HL-60 (cell line): ENCODE measurements around the gene ECSCR.
"Not testable (repeated sequence)": the region's sequence is repeated elsewhere in the genome, so short reads cannot be mapped to it uniquely, and the experiment has no call there.

Experiments used
- DNase-seq, 2 experiments: peaks; one replicate each; pipeline ENCODE4 v3.0.0-alpha.2; 2010 to 2020; ENCODE audit warnings: low read depth in 1 of 2, low spot score in 1 of 2
- H3K27ac ChIP-seq: fragments of 250-450 bp; sonication (Bioruptor Pico); replicated peaks from 2 replicates; pipeline ENCODE4 v1.5.1; 2020; ENCODE audit warnings: mild to moderate bottlenecking, moderate library complexity
- H3K27me3 ChIP-seq: fragments of 250-450 bp; sonication (Bioruptor Pico); 2 replicates; pipeline ENCODE4 v1.5.1; 2021; ENCODE audit warnings: mild to moderate bottlenecking, moderate library complexity; ENCODE audit not compliant: insufficient read depth, poor library complexity, severe bottlenecking
- H3K4me3 ChIP-seq: replicated peaks from 2 replicates; pipeline ENCODE4 v1.5.1; 2011; ENCODE audit warnings: mild to moderate bottlenecking, control low read depth, low read length; ENCODE audit not compliant: insufficient read depth
- CTCF ChIP-seq: IDR thresholded peaks from one replicate; pipeline ENCODE4 v1.5.1; 2011; ENCODE audit warnings: low read length, control low read depth, inconsistent platforms; ENCODE audit not compliant: insufficient read depth
- GABPA ChIP-seq: IDR thresholded peaks from 2 replicates; pipeline ENCODE4 v1.6.1; 2012; ENCODE audit warnings: low read depth
- POLR2AphosphoS5 ChIP-seq: IDR thresholded peaks from 2 replicates; pipeline ENCODE4 v1.6.1; 2012; ENCODE audit warnings: low read depth
- SPI1 ChIP-seq: IDR thresholded peaks from 2 replicates; pipeline ENCODE4 v1.6.1; 2012; ENCODE audit warnings: low read depth, mild to moderate bottlenecking, borderline replicate concordance
- TF ChIP-seq, protein P1 (sequence below): IDR thresholded peaks from 2 replicates; pipeline ENCODE4 v1.6.1; 2012; ENCODE audit warnings: low read depth; ENCODE audit not compliant: insufficient replicate concordance

The ECSCR gene

DNA sequence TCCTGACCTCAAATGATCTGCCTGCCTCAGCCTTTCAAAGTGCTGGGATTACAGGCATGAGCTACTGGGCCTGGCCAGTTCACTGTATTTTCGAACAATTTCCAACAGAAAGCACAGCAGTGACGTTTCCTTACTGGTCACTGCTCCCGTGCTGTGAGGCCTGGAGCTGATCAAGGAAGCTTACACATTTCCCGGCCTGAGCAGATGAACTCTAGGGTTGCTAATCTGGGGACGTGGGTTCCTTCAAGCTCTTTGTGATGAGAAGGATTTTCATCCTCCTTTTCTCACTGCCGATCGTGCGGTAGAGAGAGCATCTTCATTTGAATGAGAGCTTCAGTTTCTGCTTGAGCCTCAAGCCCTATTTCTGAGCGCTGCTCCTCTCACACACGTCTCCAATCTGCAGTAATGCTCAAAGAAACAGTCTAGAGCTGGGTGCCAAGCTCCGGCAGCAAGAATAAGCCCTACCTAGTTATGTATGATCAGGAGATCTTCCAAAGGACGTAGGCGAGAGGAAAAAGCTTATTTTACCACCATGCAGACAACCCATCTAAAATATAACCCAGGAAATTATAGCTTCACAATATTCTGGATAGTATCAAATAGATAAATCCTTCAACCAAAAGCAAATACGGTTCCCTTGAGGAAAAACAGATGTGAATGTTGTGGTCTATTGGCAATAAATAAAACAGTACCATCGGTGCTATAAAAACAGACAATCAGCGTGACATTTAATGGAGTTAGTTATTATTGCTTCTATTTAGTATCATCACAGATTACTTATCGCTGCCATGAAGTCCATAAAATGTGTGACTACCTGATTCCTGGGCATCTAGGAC, 51.3 kb downstream of the ECSCR start:
- no peaks in the 10 kb centered on the region for H3K27me3 ChIP-seq
- TF ChIP-seq SPI1 (no peak), GABPA (no peak), CTCF (no peak), POLR2AphosphoS5 (no peak)
- TF ChIP-seq, protein P1, sequence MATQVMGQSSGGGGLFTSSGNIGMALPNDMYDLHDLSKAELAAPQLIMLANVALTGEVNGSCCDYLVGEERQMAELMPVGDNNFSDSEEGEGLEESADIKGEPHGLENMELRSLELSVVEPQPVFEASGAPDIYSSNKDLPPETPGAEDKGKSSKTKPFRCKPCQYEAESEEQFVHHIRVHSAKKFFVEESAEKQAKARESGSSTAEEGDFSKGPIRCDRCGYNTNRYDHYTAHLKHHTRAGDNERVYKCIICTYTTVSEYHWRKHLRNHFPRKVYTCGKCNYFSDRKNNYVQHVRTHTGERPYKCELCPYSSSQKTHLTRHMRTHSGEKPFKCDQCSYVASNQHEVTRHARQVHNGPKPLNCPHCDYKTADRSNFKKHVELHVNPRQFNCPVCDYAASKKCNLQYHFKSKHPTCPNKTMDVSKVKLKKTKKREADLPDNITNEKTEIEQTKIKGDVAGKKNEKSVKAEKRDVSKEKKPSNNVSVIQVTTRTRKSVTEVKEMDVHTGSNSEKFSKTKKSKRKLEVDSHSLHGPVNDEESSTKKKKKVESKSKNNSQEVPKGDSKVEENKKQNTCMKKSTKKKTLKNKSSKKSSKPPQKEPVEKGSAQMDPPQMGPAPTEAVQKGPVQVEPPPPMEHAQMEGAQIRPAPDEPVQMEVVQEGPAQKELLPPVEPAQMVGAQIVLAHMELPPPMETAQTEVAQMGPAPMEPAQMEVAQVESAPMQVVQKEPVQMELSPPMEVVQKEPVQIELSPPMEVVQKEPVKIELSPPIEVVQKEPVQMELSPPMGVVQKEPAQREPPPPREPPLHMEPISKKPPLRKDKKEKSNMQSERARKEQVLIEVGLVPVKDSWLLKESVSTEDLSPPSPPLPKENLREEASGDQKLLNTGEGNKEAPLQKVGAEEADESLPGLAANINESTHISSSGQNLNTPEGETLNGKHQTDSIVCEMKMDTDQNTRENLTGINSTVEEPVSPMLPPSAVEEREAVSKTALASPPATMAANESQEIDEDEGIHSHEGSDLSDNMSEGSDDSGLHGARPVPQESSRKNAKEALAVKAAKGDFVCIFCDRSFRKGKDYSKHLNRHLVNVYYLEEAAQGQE: no peak
- no peak for DNase-seq
- no peak overlapping the region for H3K27ac ChIP-seq
- no peak overlapping the region for H3K4me3 ChIP-seq

GRCh38 chr5:139410121-139410992, 52.2 kb downstream of the ECSCR start:
- DNase-seq: no peak
- Histone ChIP-seq H3K27ac (no peak overlapping the region), H3K4me3 (no peak overlapping the region), H3K27me3 (no peaks in the 10 kb centered on the region)
- TF ChIP-seq SPI1 (no peak), POLR2AphosphoS5 (no peak), GABPA (no peak), CTCF (no peak)
- TF ChIP-seq, protein P1: no peak

DNA sequence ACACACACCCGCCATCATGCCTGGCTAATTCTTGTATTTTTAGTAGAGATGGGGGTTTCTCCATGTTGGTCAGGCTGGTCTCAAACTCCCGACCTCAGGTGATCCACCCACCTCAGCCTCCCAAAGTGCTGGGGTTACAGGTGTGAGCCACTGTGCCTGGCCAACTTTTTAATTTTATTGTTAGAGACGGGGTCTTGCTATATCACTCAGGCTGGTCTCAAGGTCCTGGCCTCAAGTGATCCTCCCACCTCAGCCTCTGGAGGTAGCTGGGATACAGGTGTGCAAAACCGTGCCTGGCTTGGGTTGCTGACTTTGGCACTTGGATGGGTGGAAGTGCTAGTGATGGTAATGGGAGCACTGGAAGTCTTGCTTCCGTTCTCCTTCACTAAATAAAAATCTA, 53.4 kb downstream of the ECSCR start:
- H3K4me3 ChIP-seq, H3K27me3 ChIP-seq, H3K27ac ChIP-seq, DNase-seq: not testable (repeated sequence)

- no peak for TF ChIP-seq SPI1
- TF ChIP-seq POLR2AphosphoS5: no peak
- no peak for TF ChIP-seq GABPA
- TF ChIP-seq CTCF: no peak
- TF ChIP-seq, protein P1: no peak
- Histone ChIP-seq H3K27ac (no peak overlapping the region), H3K4me3 (no peak overlapping the region), H3K27me3 (no peaks in the 10 kb centered on the region)
- no peak for DNase-seq
Measured at GRCh38 chr5:139408191-139408590, 54.4 kb downstream of the ECSCR start.
